H1 (cell line): ENCODE results near the gene RCC1. TPM values are rescaled to one million over a fixed set of nuclear protein-coding genes. Genes with fewer than 3 reads are reported as not detected.

ENCODE experiments used
- CTCF ChIA-PET: fragments of 300-600 bp; sonication (Branson Sonifier 250); formaldehyde crosslinking; loops from one replicate; lab custom pipeline; 2021; ENCODE audit not compliant: partially characterized antibody; lab: Charles Lee
- POLR2A ChIA-PET: fragments of 300-600 bp; sonication (Branson Sonifier 250); formaldehyde crosslinking; loops from one replicate; lab custom pipeline; 2021; ENCODE audit warnings: inconsistent platforms; ENCODE audit not compliant: partially characterized antibody; lab: Charles Lee
- DNase-seq, 2 experiments: peaks; one replicate each; pipeline versions ENCODE4 v3.0.0 to v3.0.0-alpha.2; 2010 to 2022; ENCODE audit warnings: low spot score in 2 of 2, low read depth in 1 of 2, mixed read lengths in 1 of 2
- FAIRE-seq: peaks from 2 replicates; lab custom pipeline; 2011; peaks lifted over from hg19 to GRCh38; lab: Jason Lieb, UNC
- H2AFZ ChIP-seq: 2 replicates; pipeline ENCODE4 v1.8.1; 2012; ENCODE audit warnings: low read length, inconsistent platforms
- H2AK5ac ChIP-seq: 2 replicates; pipeline ENCODE4 v1.6.1; 2013; ENCODE audit warnings: low read depth, low read length
- H2BK120ac ChIP-seq: replicated peaks from 2 replicates; pipeline ENCODE3; 2013; ENCODE audit warnings: low read depth, low read length, inconsistent platforms
- H2BK12ac ChIP-seq: 2 replicates; pipeline ENCODE4 v1.6.1; 2013; ENCODE audit warnings: low read depth, low read length
- H2BK15ac ChIP-seq: 2 replicates; pipeline ENCODE4 v1.6.1; 2013; ENCODE audit warnings: low read length
- H2BK20ac ChIP-seq: 2 replicates; pipeline ENCODE4 v1.6.1; 2013; ENCODE audit warnings: low read length
- H2BK5ac ChIP-seq: 2 replicates; pipeline ENCODE4 v1.6.1; 2013; ENCODE audit warnings: low read depth, low read length
- H3K14ac ChIP-seq: 2 replicates; pipeline ENCODE4 v1.6.1; 2013; ENCODE audit warnings: inconsistent platforms; ENCODE audit not compliant: insufficient read length
- H3K18ac ChIP-seq: 2 replicates; pipeline ENCODE4 v1.6.1; 2013; ENCODE audit warnings: low read length; ENCODE audit errors: extremely low read depth
- H3K23ac ChIP-seq: 2 replicates; pipeline ENCODE4 v1.6.1; 2013; ENCODE audit warnings: inconsistent platforms; ENCODE audit not compliant: insufficient read length
- H3K23me2 ChIP-seq: 2 replicates; pipeline ENCODE4 v1.6.1; 2013; ENCODE audit warnings: low read depth, low read length
- H3K27ac ChIP-seq: 2 replicates; pipeline ENCODE4 v1.6.1; 2011; ENCODE audit warnings: low read depth, low read length, inconsistent platforms
- H3K27me3 ChIP-seq, 4 experiments: replicated peaks in 1 of 4; 1 replicate in 1 of 4; 2 replicates in 3 of 4; pipeline versions ENCODE4 v1.6.1 to v1.8.1; 2011 to 2013; ENCODE audit warnings: low read length in 3 of 4, mild to moderate bottlenecking in 3 of 4, inconsistent platforms in 2 of 4, mixed read lengths in 2 of 4, moderate library complexity in 1 of 4; ENCODE audit not compliant: control insufficient read depth in 3 of 4, insufficient read depth in 3 of 4; ENCODE audit errors: extremely low read depth in 1 of 4
- H3K36me3 ChIP-seq, 4 experiments: 2 replicates each; pipeline versions ENCODE4 v1.6.1 to v1.8.1; 2011 to 2013; ENCODE audit warnings: mild to moderate bottlenecking in 4 of 4, low read length in 3 of 4, moderate library complexity in 2 of 4, control low read depth in 1 of 4, inconsistent platforms in 1 of 4; ENCODE audit not compliant: insufficient read depth in 4 of 4, control insufficient read depth in 2 of 4
- H3K4ac ChIP-seq: replicated peaks from 2 replicates; pipeline ENCODE3; 2013; ENCODE audit warnings: low read length, low read depth, mixed read lengths, inconsistent platforms; ENCODE audit not compliant: insufficient read length
- H3K4me1 ChIP-seq, 4 experiments: replicated peaks in 1 of 4; 1 replicate in 1 of 4; 2 replicates in 3 of 4; pipeline versions ENCODE4 v1.6.1 to v1.8.1; 2011 to 2013; ENCODE audit warnings: low read length in 3 of 4, inconsistent platforms in 2 of 4, mixed read lengths in 1 of 4; ENCODE audit not compliant: insufficient read depth in 4 of 4, control insufficient read depth in 3 of 4
- H3K4me2 ChIP-seq, 2 experiments: 2 replicates each; pipeline versions ENCODE4 v1.6.1 to v1.8.1; 2011 to 2013; ENCODE audit warnings: low read depth in 2 of 2, low read length in 2 of 2, control low read depth in 1 of 2, inconsistent platforms in 1 of 2, mild to moderate bottlenecking in 1 of 2; ENCODE audit not compliant: insufficient read depth in 1 of 2
- H3K4me3 ChIP-seq, 4 experiments: fragments of 200-600, 300-600 bp in 1 of 4; sonication (generic), shearing (Covaris generic), sonication (Bioruptor Twin) in 1 of 4; 2 replicates each; pipeline versions ENCODE4 v1.5.1 to v1.8.1; 2011 to 2016; ENCODE audit warnings: low read length in 4 of 4, low read depth in 3 of 4, control low read depth in 2 of 4, inconsistent platforms in 2 of 4, mild to moderate bottlenecking in 2 of 4, mixed read lengths in 1 of 4, moderate library complexity in 1 of 4; ENCODE audit not compliant: insufficient read depth in 2 of 4; ENCODE audit errors: extremely low read depth in 1 of 4
- H3K56ac ChIP-seq: replicated peaks from 2 replicates; pipeline ENCODE3; 2013; ENCODE audit warnings: low read depth, mild to moderate bottlenecking, mixed read lengths, low read length, inconsistent platforms; ENCODE audit not compliant: insufficient read length
- H3K79me1 ChIP-seq: 2 replicates; pipeline ENCODE4 v1.6.1; 2013; ENCODE audit warnings: low read depth, low read length, control low read depth
- H3K79me2 ChIP-seq, 2 experiments: 2 replicates each; pipeline versions ENCODE4 v1.6.1 to v1.8.1; 2012 to 2013; ENCODE audit warnings: low read length in 2 of 2, mild to moderate bottlenecking in 2 of 2, inconsistent platforms in 1 of 2; ENCODE audit not compliant: insufficient read depth in 2 of 2, control insufficient read depth in 1 of 2
- H3K9ac ChIP-seq, 4 experiments: replicated peaks in 1 of 4; 1 replicate in 1 of 4; 2 replicates in 3 of 4; pipeline versions ENCODE4 v1.6.1 to v1.8.1; 2011 to 2013; ENCODE audit warnings: low read depth in 3 of 4, low read length in 3 of 4, control low read depth in 2 of 4, mild to moderate bottlenecking in 2 of 4, moderate library complexity in 2 of 4, inconsistent platforms in 1 of 4; ENCODE audit errors: extremely low read depth in 1 of 4
- H3K9me3 ChIP-seq, 2 experiments: 2 replicates each; pipeline versions ENCODE4 v1.6.1 to v1.8.1; 2012 to 2013; ENCODE audit warnings: mild to moderate bottlenecking in 2 of 2, moderate library complexity in 2 of 2, control low read depth in 1 of 2, inconsistent platforms in 1 of 2, low read depth in 1 of 2, low read length in 1 of 2, mixed read lengths in 1 of 2; ENCODE audit not compliant: insufficient read depth in 2 of 2
- H4K20me1 ChIP-seq, 2 experiments: replicated peaks in 1 of 2; 2 replicates each; pipeline versions ENCODE3 to v1.8.1; 2011 to 2013; ENCODE audit warnings: inconsistent platforms in 2 of 2, low read length in 2 of 2, mild to moderate bottlenecking in 1 of 2; ENCODE audit not compliant: insufficient read depth in 2 of 2, control insufficient read depth in 1 of 2
- H4K5ac ChIP-seq: 2 replicates; pipeline ENCODE4 v1.6.1; 2013; ENCODE audit warnings: low read length, low read depth, mixed read lengths, inconsistent platforms; ENCODE audit not compliant: insufficient read length
- H4K8ac ChIP-seq: 2 replicates; pipeline ENCODE4 v1.8.0; 2013; ENCODE audit warnings: mild to moderate bottlenecking, moderate library complexity, low read length, inconsistent platforms; ENCODE audit not compliant: insufficient read depth; ENCODE audit errors: extremely low read depth
- H4K91ac ChIP-seq: replicated peaks from 2 replicates; pipeline ENCODE3; 2013; ENCODE audit warnings: low read length, mixed read lengths, inconsistent platforms; ENCODE audit not compliant: insufficient read length
- BACH1 ChIP-seq: IDR thresholded peaks from 2 replicates; pipeline ENCODE4 v1.6.1; 2012; ENCODE audit warnings: low read length, improper control_type of control experiment
- BRCA1 ChIP-seq: IDR thresholded peaks from 2 replicates; pipeline ENCODE4 v1.6.1; 2012; ENCODE audit warnings: low read depth, low read length, improper control_type of control experiment
- CTBP2 ChIP-seq: IDR thresholded peaks from 2 replicates; pipeline ENCODE4 v1.7.0; 2011; ENCODE audit warnings: borderline replicate concordance, mild to moderate bottlenecking, moderate library complexity, mixed read lengths, low read length; ENCODE audit not compliant: insufficient read depth, insufficient read length
- KDM5A ChIP-seq: fragments of 200-600 bp; IDR thresholded peaks from 2 replicates; pipeline ENCODE4 v1.7.1; 2012; ENCODE audit warnings: mild to moderate bottlenecking, low read length, inconsistent platforms, mixed read lengths
- MAFK ChIP-seq: IDR thresholded peaks from 2 replicates; pipeline ENCODE4 v1.6.1; 2012; ENCODE audit warnings: low read depth, mild to moderate bottlenecking, improper control_type of control experiment, low read length
- POLR2A ChIP-seq, 2 experiments: IDR thresholded peaks; 1 replicate in 1 of 2; 2 replicates in 1 of 2; pipeline ENCODE4 v1.6.1; 2011; ENCODE audit warnings: low read depth in 2 of 2, low read length in 2 of 2, mild to moderate bottlenecking in 2 of 2; ENCODE audit errors: control extremely low read depth in 1 of 2
- POLR2AphosphoS5 ChIP-seq: IDR thresholded peaks from 2 replicates; pipeline ENCODE4 v1.6.1; 2011; ENCODE audit warnings: low read depth, low read length
- SAP30 ChIP-seq: fragments of 300-600 bp; sonication (generic); IDR thresholded peaks from 2 replicates; pipeline ENCODE4 v1.7.1; 2012; ENCODE audit warnings: low read length, moderate library complexity, mild to moderate bottlenecking, inconsistent platforms; ENCODE audit not compliant: insufficient read depth, insufficient replicate concordance
- TAF7 ChIP-seq: optimal IDR thresholded peaks from 2 replicates; pipeline ENCODE3; 2011; ENCODE audit warnings: low read depth, mild to moderate bottlenecking, inconsistent platforms, low read length, moderate library complexity, borderline replicate concordance
- TEAD4 ChIP-seq: IDR thresholded peaks from 2 replicates; pipeline ENCODE4 v1.6.1; 2012; ENCODE audit warnings: low read depth, low read length, inconsistent platforms, mixed read lengths
- YY1 ChIP-seq: IDR thresholded peaks from 2 replicates; pipeline ENCODE4 v1.6.1; 2011; ENCODE audit warnings: low read depth, mild to moderate bottlenecking, low read length
- WGBS, 2 experiments: shearing (Covaris generic) in 1 of 2; methylation state at CpG; one replicate each; pipeline versions ENCODE4 v1.1.6 to v1.1.7; 2013 to 2015; ENCODE audit warnings: low lambda C conversion rate in 2 of 2, mixed read lengths in 2 of 2, inconsistent platforms in 1 of 2, low coverage in 1 of 2, missing lambda C conversion rate in 1 of 2; ENCODE audit not compliant: insufficient replicate concordance in 2 of 2, insufficient coverage in 1 of 2, insufficient read length in 1 of 2; ENCODE audit errors: extremely low coverage in 1 of 2, missing lambda C conversion rate in 1 of 2; 5-methylcytosine and 5-hydroxymethylcytosine counted together
- polyA plus RNA-seq, 7 experiments: library from polyadenylated mRNA; depleted of rRNA in 3 of 7; stranded (reverse) in 5 of 7; unstranded in 2 of 7; fragments of >200 nt in 5 of 7; fragments of 200-250 nt in 2 of 7; gene quantifications; 1 replicate in 5 of 7; 2 replicates in 1 of 7; 4 replicates in 1 of 7; pipeline versions ENCODE4 v1.2.1 to v1.2.3, GENCODE V29; 2011 to 2013; ENCODE audit warnings: missing spikeins in 2 of 7, mixed read lengths in 2 of 7
- total RNA-seq: library from RNA; stranded (reverse); fragmentation: NEBNext Ultra II Directional; extraction: Animal tissue kit (Norgen Biotek cat#: 25700); gene quantifications from 2 replicates; pipeline ENCODE4 v1.2.1, GENCODE V29; 2021

Gene RCC1
- total and polyA plus RNA-seq, 2 of the 8 experiments (the other 6 are each of a cell fraction or from before 2014, with no cell fraction given), result 48.5 to 98.4 TPM

- Histone ChIP-seq H3K18ac (peak overlapping the region; percentile 88), H3K79me1 (no peaks in the 10 kb centered on the region), H3K27ac (peak overlapping the region; percentile 95), H3K9me3 (no peaks in the 10 kb centered on the region), H3K36me3 (peaks cover 41 to 67% (median 45%) of the 10 kb centered on the region in 4 experiments), H4K91ac (no peak overlapping the region), H4K20me1 (peaks cover 7% of the 10 kb centered on the region in 2 experiments), H2BK12ac (no peak overlapping the region), H2AK5ac (no peak overlapping the region), H3K4me1 (peaks cover 5 to 17% (median 9%) of the 10 kb centered on the region in 4 experiments; a peak in 5 of 7 replicates), H3K27me3 (no peaks in the 10 kb centered on the region)
- TF ChIP-seq TAF7 (peak; percentile 0), SAP30 (no peak), BRCA1 (no peak), TEAD4 (no peak), POLR2A (IDR thresholded peaks at IDR 0.05; ENCODE audit: control extremely low read depth in 1 of 2, low read depth in 2 of 2, low read length in 2 of 2) (peak; percentile 25 to 94), MAFK (no peak), BACH1 (no peak), KDM5A (no peak), POLR2AphosphoS5 (peak; percentile 94), YY1 (no peak), CTBP2 (no peak)
- TF ChIP-seq, all 59 proteins: peak for 3
- Histone ChIP-seq H2BK20ac (no peak overlapping the region), H3K56ac (no peak overlapping the region), H3K23me2 (peaks cover 10% of the 10 kb centered on the region), H3K79me2 (peaks cover 0 to 24% of the 10 kb centered on the region in 2 experiments; a peak in 2 of 4 replicates), H2BK15ac (no peak overlapping the region), H2BK120ac (no peak overlapping the region), H2AFZ (no peak overlapping the region), H3K9ac (peak overlapping the region; percentile 78 to 98 (median 92)), H4K5ac (peak overlapping the region; percentile 24), H3K14ac (no peak overlapping the region), H2BK5ac (no peak overlapping the region), H4K8ac (peak overlapping the region; percentile 90; the same call in 1 of the 2 replicates), H3K23ac (no peak overlapping the region), H3K4me3 (peak overlapping the region; percentile 75 to 96 (median 90); a peak in 7 of 8 replicates), H3K4me2 (peak overlapping the region; percentile 92 to 94), H3K4ac (no peak overlapping the region)
- DNase-seq, result no peak
- CTCF ChIA-PET, result interaction anchor here (0.9 to 1.1 kb wide), 3 partner anchors 9 to 94 kb away, joined by 3 to 5 read pairs (median 3); no protein-coding TSS in a partner anchor
- no peak for FAIRE-seq
- POLR2A ChIA-PET, result interaction anchor here (0.5 to 31.3 kb wide), 64 partner anchors 8 to 460 kb away, joined by 3 to 660 read pairs (median 6); partner anchors contain the start of genes ATP5IF1, GMEB1, MED18 and PHACTR4
- 64% methylated on average over 5 of the region's 5 CpGs; no CpG with 5 or more reads in 1 of the 2 experiments for WGBS, 2 experiments
These were observed 2.6 kb downstream of the RCC1 start for GRCh38 chr1:28508435-28508754.
